Measurements from ENCODE around the gene ANKRD34A. TPM values are rescaled to one million over a fixed set of nuclear protein-coding genes. Genes with fewer than 3 reads are reported as not detected.
A peak's percentile ranks its signal among the peaks of the same experiment; 100 is the strongest.

The ANKRD34A gene
- total RNA-seq, 3 donors from 2014 or later = 0.16 to 0.98 (median 0.59) TPM

DNA sequence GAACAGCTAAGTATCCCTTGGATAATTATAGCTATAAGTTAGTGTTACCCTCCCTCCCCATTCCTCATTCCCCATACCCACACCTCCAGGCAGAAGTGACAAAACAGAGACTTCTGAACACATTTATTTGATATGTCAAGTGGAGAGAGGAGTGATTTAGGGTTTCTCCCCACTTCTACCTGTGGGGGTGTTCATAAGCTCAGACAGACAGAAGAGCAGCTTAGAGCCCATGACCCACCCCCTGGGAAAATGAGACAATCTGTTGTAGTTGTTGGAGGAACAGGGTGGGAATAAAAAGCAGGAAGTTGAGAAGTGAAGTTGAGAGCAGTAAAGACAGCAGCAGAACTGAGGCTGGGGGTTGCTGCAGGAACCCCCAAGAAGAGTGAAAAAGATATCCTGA lies 5.0 kb downstream of the ANKRD34A start:
- peaks cover 12% of the 10 kb centered on the region in 2 donors for H3K4me1 ChIP-seq
- H3K27me3 ChIP-seq = no peaks in the 10 kb centered on the region
- no peak overlapping the region for H3K27ac ChIP-seq
- no peak for DNase-seq (ENCODE audit: low spot score in 2 of 2)
- no peak overlapping the region for H3K4me3 ChIP-seq
- H3K36me3 ChIP-seq = no peaks in the 10 kb centered on the region
- TF ChIP-seq POLR2A (IDR thresholded peaks at IDR 0.05) (no peak), POLR2AphosphoS5 (IDR thresholded peaks at IDR 0.05) (no peak), CTCF (IDR thresholded peaks at IDR 0.05) (no peak)
- intact Hi-C loops (cut with DNase I; ENCODE audit: low total_unique reads) = no loop called here
- no peaks in the 10 kb centered on the region for H3K9me3 ChIP-seq

DNA sequence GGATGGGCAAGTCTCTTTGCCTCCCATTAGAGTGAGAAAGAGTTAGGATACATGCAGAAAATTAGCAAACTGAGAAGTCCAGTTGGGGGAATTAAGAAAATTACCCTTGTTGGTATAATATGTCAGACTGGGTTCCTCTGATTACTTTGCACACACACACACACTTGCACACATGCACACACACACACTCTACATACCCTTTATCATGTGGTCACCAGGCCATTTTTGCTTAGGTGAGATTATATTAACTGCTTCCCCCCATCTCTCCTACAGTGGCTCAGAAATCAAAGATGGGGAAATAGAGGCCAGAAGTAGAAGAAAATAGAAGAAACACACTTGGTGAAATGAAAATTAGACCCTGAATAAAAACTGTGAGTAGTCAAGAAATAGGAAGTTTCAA lies 5.6 kb downstream of the ANKRD34A start:
- TF ChIP-seq CTCF (IDR thresholded peaks at IDR 0.05) (no peak), POLR2A (IDR thresholded peaks at IDR 0.05) (no peak), POLR2AphosphoS5 (IDR thresholded peaks at IDR 0.05) (no peak)
- peaks cover 8 to 12% of the 10 kb centered on the region in 2 donors for H3K4me1 ChIP-seq
- no peaks in the 10 kb centered on the region for H3K27me3 ChIP-seq
- no peak for DNase-seq (ENCODE audit: low spot score in 2 of 2)
- intact Hi-C loops (cut with DNase I; ENCODE audit: low total_unique reads) = no loop called here
- no peak overlapping the region for H3K4me3 ChIP-seq
- H3K36me3 ChIP-seq = no peaks in the 10 kb centered on the region
- H3K9me3 ChIP-seq = no peaks in the 10 kb centered on the region
- peak overlapping the region in 1 of 2 donors; percentile 87 for H3K27ac ChIP-seq

- intact Hi-C loops (cut with DNase I; ENCODE audit: low total_unique reads) = no loop called here
- Histone ChIP-seq H3K36me3 (no peaks in the 10 kb centered on the region), H3K27ac (peak within 1 kb of the TSS; percentile 87 to 96), H3K27me3 (no peaks in the 10 kb centered on the region), H3K4me3 (peak within 1 kb of the TSS; percentile 59 to 86 (median 83)), H3K4me1 (peaks cover 5 to 12% of the 10 kb centered on the region in 2 donors), H3K9me3 (no peaks in the 10 kb centered on the region)
- DNase-seq (ENCODE audit: low spot score in 2 of 2) = peak; percentile 93 to 94
- no peak for TF ChIP-seq POLR2A (IDR thresholded peaks at IDR 0.05)
- no peak for TF ChIP-seq CTCF (IDR thresholded peaks at IDR 0.05)
- peak; percentile 27 to 52 (median 48) for TF ChIP-seq POLR2AphosphoS5 (IDR thresholded peaks at IDR 0.05)
Measured at GRCh38 chr1:145957443-145958319, 6.7 kb downstream of the ANKRD34A start, which contains the start of gene LIX1L. Gene LIX1L (minus strand): TSS chr1:145958017. CDS start chr1:145957927, 90 bp downstream.

GRCh38 chr1:145956781-145957442 lies 7.5 kb downstream of the ANKRD34A start:
- peak overlapping the region; percentile 59 to 86 (median 83) for H3K4me3 ChIP-seq
- TF ChIP-seq POLR2AphosphoS5 (IDR thresholded peaks at IDR 0.05) (no peak), CTCF (IDR thresholded peaks at IDR 0.05) (no peak)
- H3K27ac ChIP-seq = peak overlapping the region; percentile 87 to 96
- no peak for DNase-seq (ENCODE audit: low spot score in 2 of 2)
- H3K36me3 ChIP-seq = no peaks in the 10 kb centered on the region
- intact Hi-C loops (cut with DNase I; ENCODE audit: low total_unique reads) = no loop called here
- H3K9me3 ChIP-seq = no peaks in the 10 kb centered on the region
- H3K27me3 ChIP-seq = no peaks in the 10 kb centered on the region
- peaks cover 5 to 8% of the 10 kb centered on the region in 2 donors for H3K4me1 ChIP-seq

DNA sequence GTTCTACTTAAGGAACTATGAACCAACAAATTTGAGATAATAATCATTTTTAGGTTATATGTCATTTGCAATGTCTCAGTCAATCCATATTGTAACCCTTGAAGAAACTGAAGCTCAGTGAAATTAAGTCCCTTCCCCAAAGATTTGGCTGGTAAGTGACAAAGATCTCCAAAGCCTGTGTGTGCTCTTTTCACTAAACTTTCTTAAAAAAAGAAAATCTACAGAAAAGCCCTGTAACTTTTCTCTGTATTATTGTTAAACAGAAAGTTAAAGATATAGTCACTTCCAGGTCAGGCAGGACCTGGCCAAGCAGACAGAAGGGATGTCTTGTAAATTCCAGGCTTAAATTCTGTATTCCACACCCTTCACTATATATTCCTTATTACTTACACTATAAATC lies 8.0 kb downstream of the ANKRD34A start:
- peak overlapping the region; percentile 59 to 86 (median 83) for H3K4me3 ChIP-seq
- TF ChIP-seq POLR2A (IDR thresholded peaks at IDR 0.05) = no peak
- TF ChIP-seq CTCF (IDR thresholded peaks at IDR 0.05) = no peak
- no peak for TF ChIP-seq POLR2AphosphoS5 (IDR thresholded peaks at IDR 0.05)
- no peaks in the 10 kb centered on the region for H3K9me3 ChIP-seq
- H3K4me1 ChIP-seq = peaks cover under 1 to 7% of the 10 kb centered on the region in 2 donors
- no peaks in the 10 kb centered on the region for H3K36me3 ChIP-seq
- peak overlapping the region; percentile 87 to 96 for H3K27ac ChIP-seq
- DNase-seq (ENCODE audit: low spot score in 2 of 2) = no peak
- intact Hi-C loops (cut with DNase I; ENCODE audit: low total_unique reads) = no loop called here
- no peaks in the 10 kb centered on the region for H3K27me3 ChIP-seq

Measured in breast epithelium (tissue), 4 donors.